Measurements from ENCODE around the gene ANK2.
"Not testable (repeated sequence)": the region's sequence is repeated elsewhere in the genome, so short reads cannot be mapped to it uniquely, and the experiment has no call there.

The ANK2 gene

DNA sequence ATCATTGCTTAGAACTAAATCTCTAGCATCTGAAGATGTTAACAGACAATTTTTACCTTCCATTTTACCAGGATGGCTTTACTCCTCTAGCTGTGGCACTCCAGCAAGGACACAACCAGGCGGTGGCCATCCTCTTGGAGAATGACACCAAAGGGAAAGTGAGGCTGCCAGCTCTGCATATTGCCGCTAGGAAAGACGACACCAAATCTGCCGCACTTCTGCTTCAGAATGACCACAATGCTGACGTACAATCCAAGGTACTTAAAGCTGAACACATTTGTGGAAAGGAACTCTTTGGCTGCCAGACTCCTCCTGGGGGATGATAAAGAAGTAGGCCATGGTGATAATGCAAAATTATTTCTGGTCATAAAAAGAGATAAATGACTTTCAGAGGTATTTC is 187.5 kb downstream of the ANK2 start:
- Mint-ChIP-seq H3K27ac (no peak overlapping the region), H3K4me1 (no peaks in the 10 kb centered on the region), H3K9me3 (no peaks in the 10 kb centered on the region), H3K4me3 (no peak overlapping the region), H3K27me3 (peaks cover 3% of the 10 kb centered on the region), H3K36me3 (no peaks in the 10 kb centered on the region)

DNA sequence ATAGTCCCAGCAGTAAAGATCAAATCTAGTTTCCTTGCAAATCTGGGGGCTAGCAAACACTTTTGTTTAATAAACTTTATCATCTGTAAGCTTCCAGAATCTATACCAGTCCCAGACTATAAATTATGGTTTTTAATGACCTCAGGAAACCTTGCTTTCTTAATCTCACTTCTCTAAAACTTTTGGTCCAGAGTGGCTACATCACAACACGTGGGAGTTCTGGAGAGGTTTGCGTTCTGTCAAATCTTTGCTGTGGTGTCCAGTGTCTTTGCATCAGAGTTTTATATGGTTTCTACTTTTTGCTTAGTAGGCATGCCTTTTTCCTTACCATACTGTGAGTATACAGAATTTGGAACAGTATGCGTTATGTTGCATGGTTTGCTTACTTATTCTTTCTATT is 193.9 kb downstream of the ANK2 start:
- Mint-ChIP-seq H3K4me3 (no peak overlapping the region), H3K4me1 (no peaks in the 10 kb centered on the region)

DNA sequence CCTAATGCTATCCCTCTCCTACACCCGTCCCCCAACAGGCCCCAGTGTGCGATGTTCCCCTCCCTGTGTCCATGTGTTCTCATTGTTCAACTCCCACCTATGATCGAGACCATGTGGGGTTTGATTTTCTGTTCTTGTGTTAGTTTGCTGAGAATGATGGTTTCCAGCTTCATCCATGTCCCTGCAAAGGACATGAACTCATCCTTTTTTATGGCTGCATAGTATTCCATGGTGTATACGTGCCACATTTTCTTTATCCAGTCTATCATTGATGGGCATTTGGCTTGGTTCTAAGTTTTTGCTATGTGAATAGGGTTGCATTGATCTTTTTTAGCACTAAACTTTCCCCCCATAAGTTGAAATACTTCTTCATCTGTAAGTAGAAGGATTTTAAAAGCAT is 195.3 kb downstream of the ANK2 start:
- not testable (repeated sequence) for H3K4me1 Mint-ChIP-seq, H3K36me3 Mint-ChIP-seq, H3K4me3 Mint-ChIP-seq, H3K27ac Mint-ChIP-seq, H3K9me3 Mint-ChIP-seq, H3K27me3 Mint-ChIP-seq

More for the DNA sequence above, 193.9 kb downstream of the ANK2 start:
- H3K9me3 Mint-ChIP-seq, result no peaks in the 10 kb centered on the region
- H3K36me3 Mint-ChIP-seq, result no peaks in the 10 kb centered on the region
- H3K27ac Mint-ChIP-seq, result no peak overlapping the region
- peaks cover 2% of the 10 kb centered on the region for H3K27me3 Mint-ChIP-seq

DNA sequence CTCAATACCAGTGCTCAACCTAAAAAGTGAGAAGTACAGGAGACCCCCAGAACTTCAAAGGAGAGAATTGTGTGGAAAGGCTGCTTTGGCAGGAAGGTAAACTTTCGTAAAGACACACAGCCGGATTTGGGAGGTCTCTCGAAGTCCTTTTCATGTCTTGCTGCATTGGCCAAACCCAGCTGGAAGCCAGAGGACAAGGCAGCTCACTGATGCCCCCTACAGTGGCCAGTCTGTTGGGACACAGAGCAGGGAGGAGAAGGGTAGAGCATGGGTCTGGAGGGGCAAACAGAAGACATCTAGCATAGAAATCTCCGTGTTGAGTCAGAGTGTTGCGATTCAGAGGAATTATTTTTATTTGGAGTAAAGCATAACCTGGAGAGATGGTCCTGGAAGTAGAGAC is 198.9 kb downstream of the ANK2 start:
- Mint-ChIP-seq H3K4me1 (no peaks in the 10 kb centered on the region), H3K9me3 (no peaks in the 10 kb centered on the region), H3K27me3 (no peaks in the 10 kb centered on the region), H3K4me3 (no peak overlapping the region), H3K36me3 (no peaks in the 10 kb centered on the region), H3K27ac (no peak overlapping the region)

DNA sequence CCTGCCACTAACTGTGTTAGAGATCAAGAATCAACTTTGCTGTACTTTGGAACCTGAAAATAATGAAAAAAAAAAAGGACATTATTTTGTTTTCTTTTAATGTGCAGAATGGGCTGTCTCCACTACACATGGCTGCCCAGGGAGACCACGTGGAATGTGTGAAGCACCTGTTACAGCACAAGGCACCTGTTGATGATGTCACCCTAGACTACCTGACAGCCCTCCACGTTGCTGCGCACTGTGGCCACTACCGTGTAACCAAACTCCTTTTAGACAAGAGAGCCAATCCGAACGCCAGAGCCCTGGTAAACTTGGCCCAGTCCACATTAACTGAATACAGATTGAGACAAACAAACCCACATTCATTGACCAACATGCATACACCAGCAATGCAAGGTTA is 206.2 kb downstream of the ANK2 start:
- Mint-ChIP-seq H3K9me3 (no peaks in the 10 kb centered on the region), H3K36me3 (no peaks in the 10 kb centered on the region), H3K4me3 (no peak overlapping the region), H3K27ac (no peak overlapping the region), H3K27me3 (no peaks in the 10 kb centered on the region), H3K4me1 (no peaks in the 10 kb centered on the region)

DNA sequence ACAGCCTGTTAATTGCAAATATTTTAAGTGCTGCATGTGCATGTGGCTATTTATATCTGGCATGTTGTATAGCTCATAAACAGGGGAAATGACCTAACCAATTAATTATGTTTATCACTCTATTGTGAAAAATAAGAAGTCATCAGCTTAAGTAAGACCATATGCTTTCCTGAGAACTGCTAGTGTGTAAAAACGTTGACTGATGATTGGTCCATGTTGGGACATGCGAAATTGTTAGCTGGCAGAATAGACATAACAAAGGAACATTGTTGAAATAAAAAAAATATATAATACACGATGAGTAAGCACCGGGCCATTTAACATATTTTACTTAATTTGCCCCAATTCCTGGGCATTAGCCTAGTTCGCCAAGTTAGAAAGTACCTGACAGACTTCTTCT is 207.5 kb downstream of the ANK2 start:
- H3K27me3 Mint-ChIP-seq, result no peaks in the 10 kb centered on the region
- no peak overlapping the region for H3K4me3 Mint-ChIP-seq
- no peak overlapping the region for H3K27ac Mint-ChIP-seq
- no peaks in the 10 kb centered on the region for H3K9me3 Mint-ChIP-seq
- H3K36me3 Mint-ChIP-seq, result no peaks in the 10 kb centered on the region
- no peaks in the 10 kb centered on the region for H3K4me1 Mint-ChIP-seq

DNA sequence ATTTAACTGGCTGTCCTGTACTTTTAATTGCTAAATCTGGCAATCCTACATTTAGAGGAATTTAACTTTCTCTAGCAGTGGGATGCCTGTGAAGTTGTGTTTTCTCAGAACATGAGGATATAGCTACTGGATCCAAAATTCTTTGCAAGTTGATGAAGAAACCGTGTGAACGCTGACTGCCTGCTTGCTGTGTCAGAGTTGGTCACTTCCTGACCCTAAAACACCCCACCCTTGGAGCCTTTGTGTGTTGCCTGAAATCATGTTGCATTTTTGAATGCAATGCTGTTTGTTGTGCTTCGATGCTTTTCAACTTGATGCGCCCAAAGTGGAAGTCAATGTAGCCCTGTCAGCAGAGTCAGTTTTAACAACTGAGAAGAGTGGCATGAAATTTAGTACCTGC is 211.2 kb downstream of the ANK2 start:
- H3K36me3 Mint-ChIP-seq, result no peaks in the 10 kb centered on the region
- no peak overlapping the region for H3K27ac Mint-ChIP-seq
- no peaks in the 10 kb centered on the region for H3K9me3 Mint-ChIP-seq
- no peaks in the 10 kb centered on the region for H3K27me3 Mint-ChIP-seq
- H3K4me3 Mint-ChIP-seq, result no peak overlapping the region
- H3K4me1 Mint-ChIP-seq, result no peaks in the 10 kb centered on the region

DNA sequence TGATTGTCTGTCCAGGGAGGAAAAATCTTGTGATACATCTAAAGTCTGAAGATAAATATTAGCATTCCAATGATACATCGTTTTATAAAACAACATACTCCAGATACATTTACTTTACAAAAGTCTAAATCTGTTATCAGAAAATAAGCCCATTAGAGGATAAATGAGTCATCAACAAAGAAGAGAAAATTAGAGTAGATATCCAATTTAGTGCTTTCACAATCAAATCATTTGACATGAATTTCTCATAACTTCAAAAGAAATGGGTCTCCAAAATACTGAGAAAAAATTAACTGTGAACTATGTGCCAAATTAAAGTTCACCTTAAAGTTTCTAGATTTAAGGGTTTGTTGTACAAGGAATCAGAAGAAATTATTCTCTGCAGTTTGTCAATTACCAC is 213.8 kb downstream of the ANK2 start:
- H3K4me1 Mint-ChIP-seq, result no peaks in the 10 kb centered on the region
- no peaks in the 10 kb centered on the region for H3K27me3 Mint-ChIP-seq
- no peaks in the 10 kb centered on the region for H3K9me3 Mint-ChIP-seq
- no peak overlapping the region for H3K27ac Mint-ChIP-seq
- H3K36me3 Mint-ChIP-seq, result no peaks in the 10 kb centered on the region
- no peak overlapping the region for H3K4me3 Mint-ChIP-seq

DNA sequence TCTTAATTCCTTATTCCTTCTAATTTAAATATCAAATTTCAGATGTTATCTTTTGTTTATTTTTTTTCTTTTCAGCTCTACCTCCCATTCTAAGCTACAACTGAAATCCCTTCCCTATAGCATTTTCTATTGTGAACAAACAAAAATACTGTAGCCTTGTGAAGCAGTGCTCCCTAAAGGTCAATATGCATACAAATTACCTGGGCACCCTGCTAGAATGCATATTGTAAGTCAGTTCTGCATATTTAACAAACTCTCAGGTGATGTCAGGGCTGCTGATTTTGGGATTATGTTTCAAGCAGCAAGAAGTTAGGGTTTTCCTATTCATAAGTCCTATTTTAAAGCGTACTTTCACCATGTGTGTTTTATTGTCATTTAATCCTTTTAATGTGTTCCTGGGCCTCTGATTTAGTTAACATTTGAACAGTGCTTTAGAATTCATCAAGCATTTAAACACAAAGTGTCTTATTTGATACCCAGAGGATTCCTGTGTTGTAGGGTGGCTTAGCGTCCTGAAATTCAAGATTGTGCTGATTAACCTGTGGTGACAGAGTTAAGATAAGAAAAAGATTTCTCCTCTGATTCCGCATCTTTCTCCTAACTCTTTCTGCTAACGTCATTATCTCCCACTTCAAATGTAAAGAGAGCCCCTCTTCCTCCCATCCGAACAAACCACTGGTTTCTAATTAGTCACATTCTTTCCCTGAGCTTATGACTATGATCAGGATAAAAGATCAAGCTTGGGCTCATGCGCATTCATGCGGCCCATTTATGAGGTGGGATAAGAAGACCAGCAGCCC is 221.3 kb downstream of the ANK2 start:
- Mint-ChIP-seq H3K36me3 (no peaks in the 10 kb centered on the region), H3K4me3 (no peak overlapping the region), H3K27me3 (peaks cover 8% of the 10 kb centered on the region), H3K4me1 (no peaks in the 10 kb centered on the region), H3K9me3 (no peaks in the 10 kb centered on the region), H3K27ac (no peak overlapping the region)

DNA sequence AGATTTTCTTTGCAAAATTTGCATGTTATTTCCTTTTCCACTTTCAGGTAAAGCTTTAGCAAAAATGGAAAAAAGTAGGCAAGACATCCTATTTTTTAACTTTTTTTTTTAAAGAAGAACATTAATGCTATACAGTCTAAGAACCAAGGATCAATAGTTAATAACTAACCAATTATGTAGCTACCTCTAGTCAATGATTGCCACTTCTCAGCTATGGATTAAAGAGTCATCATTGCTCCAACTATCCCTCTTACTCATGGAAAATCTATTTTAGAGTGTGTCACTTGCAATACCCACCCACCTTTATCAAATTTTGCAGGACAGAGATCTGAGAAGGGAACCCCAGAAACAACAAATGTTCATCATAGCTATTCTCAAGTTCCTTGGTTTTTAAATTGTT is 223.1 kb downstream of the ANK2 start:
- no peak overlapping the region for H3K4me3 Mint-ChIP-seq
- H3K36me3 Mint-ChIP-seq, result no peaks in the 10 kb centered on the region
- H3K9me3 Mint-ChIP-seq, result no peaks in the 10 kb centered on the region
- no peak overlapping the region for H3K27ac Mint-ChIP-seq
- H3K27me3 Mint-ChIP-seq, result peaks cover 11% of the 10 kb centered on the region
- H3K4me1 Mint-ChIP-seq, result no peaks in the 10 kb centered on the region

DNA sequence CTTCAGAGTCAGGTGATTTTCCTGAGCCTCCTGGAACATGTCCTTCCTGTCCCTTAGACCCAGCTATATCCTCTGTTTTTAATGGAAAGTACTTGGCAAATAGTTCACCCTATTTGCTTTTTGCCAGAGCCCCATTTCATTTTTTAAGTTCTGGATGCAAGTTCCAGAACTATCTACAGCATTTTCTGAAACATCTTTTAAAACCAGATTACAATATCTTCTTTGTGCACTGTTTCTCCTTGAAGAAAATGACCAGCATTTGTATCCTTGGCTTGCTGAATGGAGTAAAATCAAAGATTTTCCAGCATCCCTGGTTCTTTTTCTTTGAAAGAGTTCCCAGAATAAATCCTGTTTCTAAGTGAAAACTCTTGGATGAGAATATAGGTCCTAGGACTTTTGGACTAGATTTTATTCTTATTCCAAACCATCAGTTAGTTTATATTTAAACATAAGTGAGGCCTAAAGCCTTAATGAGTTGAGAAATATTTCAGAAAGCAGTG is 224.3 kb downstream of the ANK2 start:
- H3K9me3 Mint-ChIP-seq, result no peaks in the 10 kb centered on the region
- no peaks in the 10 kb centered on the region for H3K36me3 Mint-ChIP-seq
- peaks cover 11% of the 10 kb centered on the region for H3K27me3 Mint-ChIP-seq
- H3K4me1 Mint-ChIP-seq, result no peaks in the 10 kb centered on the region
- no peak overlapping the region for H3K4me3 Mint-ChIP-seq
- H3K27ac Mint-ChIP-seq, result no peak overlapping the region

DNA sequence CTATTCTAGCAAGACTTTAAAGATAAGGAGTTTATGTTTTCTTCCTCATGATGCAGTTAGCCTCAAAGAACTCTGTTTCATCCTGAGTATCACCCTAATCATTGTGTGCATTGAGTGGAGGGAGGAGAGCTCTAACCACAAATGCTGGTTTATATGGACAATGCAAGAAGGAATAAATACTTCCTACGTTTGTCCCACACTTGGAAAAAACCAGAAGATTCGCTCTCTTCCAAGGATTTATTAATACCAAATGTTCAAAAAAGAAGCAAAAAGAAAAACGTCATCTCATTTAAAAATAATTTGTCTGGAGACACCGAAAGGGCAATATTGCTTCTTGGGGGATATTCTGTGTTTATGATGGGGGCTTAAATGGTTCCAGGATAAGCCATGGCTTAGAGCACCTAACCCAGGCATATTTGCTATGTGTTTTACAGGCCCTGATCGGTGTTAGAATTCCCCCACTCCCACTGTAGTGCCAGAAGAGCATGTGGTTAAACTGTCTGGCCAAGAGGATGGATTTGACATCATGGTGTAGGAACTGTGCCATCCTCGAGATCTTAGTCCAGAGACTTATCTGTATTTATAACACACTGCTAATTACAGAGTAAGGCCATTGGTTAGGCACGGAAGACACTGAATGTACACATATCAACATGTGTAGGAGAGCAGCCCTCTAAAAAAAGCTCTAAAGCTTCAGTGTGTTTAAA is 227.2 kb downstream of the ANK2 start:
- H3K36me3 Mint-ChIP-seq, result no peaks in the 10 kb centered on the region
- no peak overlapping the region for H3K27ac Mint-ChIP-seq
- peaks cover 10% of the 10 kb centered on the region for H3K27me3 Mint-ChIP-seq
- no peaks in the 10 kb centered on the region for H3K9me3 Mint-ChIP-seq
- H3K4me1 Mint-ChIP-seq, result no peaks in the 10 kb centered on the region
- no peak overlapping the region for H3K4me3 Mint-ChIP-seq

DNA sequence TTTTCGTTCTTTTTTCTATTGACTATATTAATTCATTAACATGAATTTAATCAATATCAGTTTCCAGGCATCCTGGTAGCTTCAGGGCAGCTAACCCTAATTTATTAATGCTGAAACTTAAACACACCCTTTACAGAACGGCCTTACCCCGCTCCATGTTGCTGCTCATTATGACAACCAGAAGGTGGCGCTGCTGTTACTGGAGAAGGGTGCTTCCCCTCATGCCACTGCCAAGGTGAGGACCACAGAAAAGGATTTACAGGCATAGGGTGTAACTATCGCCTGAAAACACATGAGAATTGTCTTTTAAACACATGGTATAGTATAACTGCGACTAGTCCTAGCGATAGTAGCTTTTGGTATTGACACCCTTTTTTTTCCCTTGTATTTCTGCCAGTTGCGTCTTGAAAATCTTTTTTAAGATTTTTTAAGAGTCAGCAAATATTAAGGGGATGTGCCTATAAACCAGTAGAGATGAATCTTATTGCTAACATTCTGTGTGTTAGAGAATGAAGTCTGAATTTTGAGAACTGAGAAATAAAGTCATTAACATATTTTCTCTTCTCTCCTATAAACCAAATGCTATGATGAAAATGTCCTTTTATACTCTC is 229.0 kb downstream of the ANK2 start:
- Mint-ChIP-seq H3K27ac (no peak overlapping the region), H3K36me3 (no peaks in the 10 kb centered on the region), H3K4me3 (no peak overlapping the region), H3K27me3 (peaks cover 6% of the 10 kb centered on the region), H3K9me3 (no peaks in the 10 kb centered on the region), H3K4me1 (no peaks in the 10 kb centered on the region)

DNA sequence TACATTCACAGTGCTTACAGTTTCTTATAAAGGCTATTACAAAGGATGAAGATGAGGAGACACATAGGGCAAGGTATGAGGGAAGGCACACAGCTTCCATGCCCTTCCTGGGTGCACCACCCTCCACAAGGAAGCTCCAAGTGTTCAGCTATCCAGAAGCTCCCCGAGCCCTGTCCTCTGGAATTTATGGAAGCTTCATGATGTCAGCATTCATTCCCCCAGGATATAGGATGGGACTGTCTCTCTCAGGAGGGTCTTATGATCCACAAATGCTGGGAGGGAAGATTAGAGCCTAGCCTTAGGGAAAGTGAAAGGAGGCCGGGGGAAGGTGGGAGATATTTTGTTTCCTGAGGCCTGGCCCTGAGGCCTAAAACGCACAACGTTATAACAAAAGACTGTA is 236.0 kb downstream of the ANK2 start:
- H3K9me3 Mint-ChIP-seq, result no peaks in the 10 kb centered on the region
- H3K27ac Mint-ChIP-seq, result no peak overlapping the region
- H3K4me1 Mint-ChIP-seq, result no peaks in the 10 kb centered on the region
- no peaks in the 10 kb centered on the region for H3K36me3 Mint-ChIP-seq
- H3K4me3 Mint-ChIP-seq, result no peak overlapping the region
- no peaks in the 10 kb centered on the region for H3K27me3 Mint-ChIP-seq

DNA sequence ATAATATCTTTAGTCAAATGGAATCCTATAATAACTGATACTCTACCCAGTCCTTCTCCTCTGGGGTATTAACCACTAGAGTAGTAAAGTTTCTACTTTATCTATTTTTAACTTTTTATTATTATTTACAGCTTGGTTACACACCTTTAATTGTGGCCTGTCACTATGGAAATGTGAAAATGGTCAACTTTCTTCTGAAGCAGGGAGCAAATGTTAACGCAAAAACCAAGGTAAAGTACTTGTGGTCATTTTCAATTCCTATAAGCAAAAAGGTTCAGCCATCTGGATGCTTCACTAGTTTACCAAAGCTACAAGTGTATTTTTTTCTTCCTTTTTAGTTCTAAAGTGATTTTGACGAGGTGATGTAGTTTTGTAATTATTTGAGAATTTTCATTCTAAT is 238.8 kb downstream of the ANK2 start:
- Mint-ChIP-seq H3K36me3 (no peaks in the 10 kb centered on the region), H3K9me3 (no peaks in the 10 kb centered on the region), H3K27ac (no peak overlapping the region), H3K4me3 (no peak overlapping the region), H3K27me3 (no peaks in the 10 kb centered on the region), H3K4me1 (no peaks in the 10 kb centered on the region)

DNA sequence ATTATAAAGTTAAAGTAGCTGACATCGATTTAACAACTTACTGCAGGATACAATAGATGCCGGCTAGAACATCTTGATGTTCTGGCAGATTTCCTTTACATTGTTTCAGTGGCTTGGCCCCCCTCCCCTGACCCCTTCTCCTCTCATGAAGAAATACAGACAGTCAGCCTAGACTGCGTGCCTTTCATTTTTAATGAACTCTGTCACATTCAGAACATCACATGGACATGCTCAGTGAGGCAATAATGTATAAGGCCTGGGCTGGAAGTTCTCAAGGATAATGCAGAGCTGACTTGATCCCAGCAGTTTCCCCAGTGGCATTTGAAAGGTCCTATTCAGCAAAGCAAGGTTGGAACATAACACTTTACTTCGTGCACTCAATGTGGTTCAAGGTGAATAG is 239.2 kb downstream of the ANK2 start:
- H3K36me3 Mint-ChIP-seq, result no peaks in the 10 kb centered on the region
- H3K27me3 Mint-ChIP-seq, result no peaks in the 10 kb centered on the region
- H3K9me3 Mint-ChIP-seq, result no peaks in the 10 kb centered on the region
- H3K4me3 Mint-ChIP-seq, result no peak overlapping the region
- no peaks in the 10 kb centered on the region for H3K4me1 Mint-ChIP-seq
- H3K27ac Mint-ChIP-seq, result no peak overlapping the region

All from activated naive CD4-positive, alpha-beta T cell treated with anti-CD3 and anti-CD28 coated beads, Interleukin-2, amount 50 U/mL, for 24 hours (primary cell).